ENCODE data around the gene AK9.

AK9 gene

GRCh38 chr6:109460161-109460829, 230.7 kb downstream of the AK9 start:
- Mint-ChIP-seq H3K9me3 (ENCODE audit: low read depth) (no peaks in the 10 kb centered on the region), H3K36me3 (peaks cover 15% of the 10 kb centered on the region), H3K4me3 (no peak overlapping the region), H3K27me3 (no peaks in the 10 kb centered on the region), H3K4me1 (ENCODE audit: low read depth) (peaks cover 67% of the 10 kb centered on the region), H3K27ac (peak overlapping the region; percentile 83)

GRCh38 chr6:109458774-109459531, 232.0 kb downstream of the AK9 start:
- peaks cover 69% of the 10 kb centered on the region for H3K4me1 Mint-ChIP-seq (ENCODE audit: low read depth)
- H3K9me3 Mint-ChIP-seq (ENCODE audit: low read depth), result no peaks in the 10 kb centered on the region
- H3K27ac Mint-ChIP-seq, result peak overlapping the region; percentile 83
- peak overlapping the region; percentile 55 for H3K4me3 Mint-ChIP-seq
- H3K27me3 Mint-ChIP-seq, result no peaks in the 10 kb centered on the region
- peaks cover 13% of the 10 kb centered on the region for H3K36me3 Mint-ChIP-seq

- Mint-ChIP-seq H3K4me3 (peak overlapping the region; percentile 6), H3K36me3 (peaks cover 13% of the 10 kb centered on the region), H3K4me1 (ENCODE audit: low read depth) (peaks cover 70% of the 10 kb centered on the region), H3K27ac (peak overlapping the region; percentile 67), H3K27me3 (no peaks in the 10 kb centered on the region), H3K9me3 (ENCODE audit: low read depth) (no peaks in the 10 kb centered on the region)
These were observed 233.4 kb downstream of the AK9 start for GRCh38 chr6:109457562-109457996.

GRCh38 chr6:109456710-109457561, 234.1 kb downstream of the AK9 start:
- H3K4me1 Mint-ChIP-seq (ENCODE audit: low read depth), result peaks cover 65% of the 10 kb centered on the region
- H3K9me3 Mint-ChIP-seq (ENCODE audit: low read depth), result no peaks in the 10 kb centered on the region
- peak overlapping the region; percentile 50 for H3K4me3 Mint-ChIP-seq
- peaks cover 7% of the 10 kb centered on the region for H3K36me3 Mint-ChIP-seq
- H3K27ac Mint-ChIP-seq, result peak overlapping the region; percentile 67
- H3K27me3 Mint-ChIP-seq, result no peaks in the 10 kb centered on the region

- no peaks in the 10 kb centered on the region for H3K27me3 Mint-ChIP-seq
- H3K4me3 Mint-ChIP-seq, result peak overlapping the region; percentile 50
- peaks cover 2% of the 10 kb centered on the region for H3K36me3 Mint-ChIP-seq
- no peak overlapping the region for H3K27ac Mint-ChIP-seq
- H3K9me3 Mint-ChIP-seq (ENCODE audit: low read depth), result no peaks in the 10 kb centered on the region
- peaks cover 62% of the 10 kb centered on the region for H3K4me1 Mint-ChIP-seq (ENCODE audit: low read depth)
These were observed 234.9 kb downstream of the AK9 start for GRCh38 chr6:109456111-109456583.

- H3K4me3 Mint-ChIP-seq, result peak within 1 kb of the TSS; percentile 94
- H3K27me3 Mint-ChIP-seq, result no peaks in the 10 kb centered on the region
- no peaks in the 10 kb centered on the region for H3K9me3 Mint-ChIP-seq (ENCODE audit: low read depth)
- H3K27ac Mint-ChIP-seq, result peak within 1 kb of the TSS; percentile 90
- peaks cover 4% of the 10 kb centered on the region for H3K36me3 Mint-ChIP-seq
- peaks cover 64% of the 10 kb centered on the region for H3K4me1 Mint-ChIP-seq (ENCODE audit: low read depth)
These were observed 235.4 kb downstream of the AK9 start, which contains the start of gene MICAL1 for GRCh38 chr6:109455437-109456110. Gene MICAL1, minus strand, starts transcription at chr6:109455772. Its CDS starts 1,576 bp downstream, at chr6:109454196.

- Mint-ChIP-seq H3K36me3 (peaks cover 4% of the 10 kb centered on the region), H3K4me3 (peak overlapping the region; percentile 94), H3K27me3 (no peaks in the 10 kb centered on the region), H3K9me3 (ENCODE audit: low read depth) (no peaks in the 10 kb centered on the region), H3K4me1 (ENCODE audit: low read depth) (peaks cover 64% of the 10 kb centered on the region), H3K27ac (peak overlapping the region; percentile 90)
These were observed 236.2 kb downstream of the AK9 start for GRCh38 chr6:109454496-109455436.

GRCh38 chr6:109453594-109454495, 237.2 kb downstream of the AK9 start:
- peak overlapping the region; percentile 89 for H3K27ac Mint-ChIP-seq
- peaks cover 59% of the 10 kb centered on the region for H3K4me1 Mint-ChIP-seq (ENCODE audit: low read depth)
- no peaks in the 10 kb centered on the region for H3K9me3 Mint-ChIP-seq (ENCODE audit: low read depth)
- H3K4me3 Mint-ChIP-seq, result peak overlapping the region; percentile 94
- H3K27me3 Mint-ChIP-seq, result no peaks in the 10 kb centered on the region
- peaks cover 4% of the 10 kb centered on the region for H3K36me3 Mint-ChIP-seq

- no peak overlapping the region for H3K27ac Mint-ChIP-seq
- no peak overlapping the region for H3K4me3 Mint-ChIP-seq
- no peaks in the 10 kb centered on the region for H3K27me3 Mint-ChIP-seq
- peaks cover 4% of the 10 kb centered on the region for H3K36me3 Mint-ChIP-seq
- H3K9me3 Mint-ChIP-seq (ENCODE audit: low read depth), result no peaks in the 10 kb centered on the region
- peaks cover 55% of the 10 kb centered on the region for H3K4me1 Mint-ChIP-seq (ENCODE audit: low read depth)
These were observed 237.8 kb downstream of the AK9 start for GRCh38 chr6:109453156-109453555.

GRCh38 chr6:109452181-109452580, 238.8 kb downstream of the AK9 start:
- no peaks in the 10 kb centered on the region for H3K27me3 Mint-ChIP-seq
- peak overlapping the region; percentile 7 for H3K27ac Mint-ChIP-seq
- peaks cover 4% of the 10 kb centered on the region for H3K36me3 Mint-ChIP-seq
- no peak overlapping the region for H3K4me3 Mint-ChIP-seq
- H3K4me1 Mint-ChIP-seq (ENCODE audit: low read depth), result peaks cover 45% of the 10 kb centered on the region
- H3K9me3 Mint-ChIP-seq (ENCODE audit: low read depth), result no peaks in the 10 kb centered on the region

- H3K9me3 Mint-ChIP-seq (ENCODE audit: low read depth), result no peaks in the 10 kb centered on the region
- H3K4me3 Mint-ChIP-seq, result no peak overlapping the region
- peaks cover 7% of the 10 kb centered on the region for H3K36me3 Mint-ChIP-seq
- no peak overlapping the region for H3K27ac Mint-ChIP-seq
- H3K27me3 Mint-ChIP-seq, result no peaks in the 10 kb centered on the region
- peaks cover 37% of the 10 kb centered on the region for H3K4me1 Mint-ChIP-seq (ENCODE audit: low read depth)
These were observed 239.6 kb downstream of the AK9 start for GRCh38 chr6:109451376-109451775.

GRCh38 chr6:109450801-109451200, 240.2 kb downstream of the AK9 start:
- Mint-ChIP-seq H3K27ac (no peak overlapping the region), H3K9me3 (ENCODE audit: low read depth) (no peaks in the 10 kb centered on the region), H3K36me3 (peaks cover 7% of the 10 kb centered on the region)

More at GRCh38 chr6:109450801-109451200, 240.2 kb downstream of the AK9 start:
- Mint-ChIP-seq H3K27me3 (no peaks in the 10 kb centered on the region), H3K4me3 (no peak overlapping the region), H3K4me1 (ENCODE audit: low read depth) (peaks cover 35% of the 10 kb centered on the region)
